ENCODE data around the gene STAT1. TPM values are rescaled to one million over a fixed set of nuclear protein-coding genes. Genes with fewer than 3 reads are reported as not detected.

The STAT1 gene
- total RNA-seq, 1 donor from 2014 or later = 66.3 TPM

GRCh38 chr2:191020742-191021381 lies 6.9 kb upstream of the STAT1 start:
- no peak for TF ChIP-seq CTCF (IDR thresholded peaks at IDR 0.05; ENCODE audit: insufficient read depth, low read length, poor library complexity, severe bottlenecking)
- no peak for DNase-seq (ENCODE audit: low read depth)
- Histone ChIP-seq H3K4me3 (ENCODE audit: low read depth, low read length) (peak overlapping the region; percentile 60), H3K27me3 (ENCODE audit: control insufficient read depth, insufficient read depth, low read length) (no peaks in the 10 kb centered on the region), H3K36me3 (ENCODE audit: control insufficient read depth, insufficient read depth, low read length) (no peaks in the 10 kb centered on the region)

- DNase-seq (ENCODE audit: low read depth) = peak; percentile 84
- no peak for TF ChIP-seq CTCF (IDR thresholded peaks at IDR 0.05; ENCODE audit: insufficient read depth, low read length, poor library complexity, severe bottlenecking)
- peak overlapping the region; percentile 60 for H3K4me3 ChIP-seq (ENCODE audit: low read depth, low read length)
- H3K27me3 ChIP-seq (ENCODE audit: control insufficient read depth, insufficient read depth, low read length) = no peaks in the 10 kb centered on the region
- H3K36me3 ChIP-seq (ENCODE audit: control insufficient read depth, insufficient read depth, low read length) = no peaks in the 10 kb centered on the region
Measured at GRCh38 chr2:191020221-191020741, 6.3 kb upstream of the STAT1 start.

GRCh38 chr2:191019376-191019775 lies 5.4 kb upstream of the STAT1 start:
- no peak overlapping the region for H3K4me3 ChIP-seq (ENCODE audit: low read depth, low read length)

GRCh38 chr2:191018643-191019119 lies 4.7 kb upstream of the STAT1 start:
- Histone ChIP-seq H3K4me3 (ENCODE audit: low read depth, low read length) (no peak overlapping the region), H3K27me3 (ENCODE audit: control insufficient read depth, insufficient read depth, low read length) (no peaks in the 10 kb centered on the region), H3K36me3 (ENCODE audit: control insufficient read depth, insufficient read depth, low read length) (no peaks in the 10 kb centered on the region)
- TF ChIP-seq CTCF (IDR thresholded peaks at IDR 0.05; ENCODE audit: insufficient read depth, low read length, poor library complexity, severe bottlenecking) = no peak
- DNase-seq (ENCODE audit: low read depth) = peak; percentile 47

More at GRCh38 chr2:191019376-191019775, 5.4 kb upstream of the STAT1 start:
- H3K36me3 ChIP-seq (ENCODE audit: control insufficient read depth, insufficient read depth, low read length) = no peaks in the 10 kb centered on the region
- TF ChIP-seq CTCF (IDR thresholded peaks at IDR 0.05; ENCODE audit: insufficient read depth, low read length, poor library complexity, severe bottlenecking) = no peak
- H3K27me3 ChIP-seq (ENCODE audit: control insufficient read depth, insufficient read depth, low read length) = no peaks in the 10 kb centered on the region
- no peak for DNase-seq (ENCODE audit: low read depth)

GRCh38 chr2:191018048-191018447 lies 4.1 kb upstream of the STAT1 start:
- no peak for DNase-seq (ENCODE audit: low read depth)
- no peaks in the 10 kb centered on the region for H3K27me3 ChIP-seq (ENCODE audit: control insufficient read depth, insufficient read depth, low read length)
- H3K4me3 ChIP-seq (ENCODE audit: low read depth, low read length) = no peak overlapping the region
- no peak for TF ChIP-seq CTCF (IDR thresholded peaks at IDR 0.05; ENCODE audit: insufficient read depth, low read length, poor library complexity, severe bottlenecking)
- H3K36me3 ChIP-seq (ENCODE audit: control insufficient read depth, insufficient read depth, low read length) = no peaks in the 10 kb centered on the region

GRCh38 chr2:191015831-191016230 lies 1.9 kb upstream of the STAT1 start:
- H3K4me3 ChIP-seq (ENCODE audit: low read depth, low read length) = no peak overlapping the region
- no peaks in the 10 kb centered on the region for H3K36me3 ChIP-seq (ENCODE audit: control insufficient read depth, insufficient read depth, low read length)
- H3K27me3 ChIP-seq (ENCODE audit: control insufficient read depth, insufficient read depth, low read length) = no peaks in the 10 kb centered on the region
- TF ChIP-seq CTCF (IDR thresholded peaks at IDR 0.05; ENCODE audit: insufficient read depth, low read length, poor library complexity, severe bottlenecking) = no peak
- DNase-seq (ENCODE audit: low read depth) = no peak
